SJCRH30 (cell line): ENCODE measurements around the gene GRID1. TPM values are rescaled to one million over a fixed set of nuclear protein-coding genes. Genes with fewer than 3 reads are reported as not detected.

Source experiments
- DNase-seq, 2 experiments: peaks; one replicate each; pipeline ENCODE4 v3.0.0-alpha.2; 2015 to 2020
- H3K27ac ChIP-seq: fragments of 250-450 bp; sonication (Bioruptor Pico); 2 replicates; pipeline ENCODE4 v1.5.1; 2020; ENCODE audit warnings: mild to moderate bottlenecking, moderate library complexity
- H3K27me3 ChIP-seq: fragments of 250-450 bp; sonication (Bioruptor Pico); 2 replicates; pipeline ENCODE4 v1.5.1; 2020; ENCODE audit warnings: mild to moderate bottlenecking, moderate library complexity
- H3K36me3 ChIP-seq: fragments of 250-450 bp; sonication (Bioruptor Pico); 2 replicates; pipeline ENCODE4 v1.5.1; 2020; ENCODE audit warnings: mild to moderate bottlenecking, moderate library complexity
- H3K4me1 ChIP-seq: fragments of 250-450 bp; sonication (Bioruptor Pico); 2 replicates; pipeline ENCODE4 v1.5.1; 2020; ENCODE audit warnings: mild to moderate bottlenecking, moderate library complexity
- H3K4me3 ChIP-seq: fragments of 250-450 bp; sonication (Bioruptor Pico); 2 replicates; pipeline ENCODE4 v1.5.1; 2020; ENCODE audit warnings: mild to moderate bottlenecking, moderate library complexity
- H3K9me3 ChIP-seq: fragments of 250-450 bp; sonication (Bioruptor Pico); replicated peaks from 2 replicates; pipeline ENCODE4 v1.5.1; 2020; ENCODE audit warnings: mild to moderate bottlenecking, moderate library complexity
- total RNA-seq: library from RNA; depleted of rRNA; stranded (reverse); fragments of >200 nt; shearing (Covaris generic); gene quantifications from 2 replicates; pipeline ENCODE4 v1.2.3, GENCODE V29; 2014

GRID1 gene
- total RNA-seq, 1 experiment from 2014 or later, result not detected

DNA sequence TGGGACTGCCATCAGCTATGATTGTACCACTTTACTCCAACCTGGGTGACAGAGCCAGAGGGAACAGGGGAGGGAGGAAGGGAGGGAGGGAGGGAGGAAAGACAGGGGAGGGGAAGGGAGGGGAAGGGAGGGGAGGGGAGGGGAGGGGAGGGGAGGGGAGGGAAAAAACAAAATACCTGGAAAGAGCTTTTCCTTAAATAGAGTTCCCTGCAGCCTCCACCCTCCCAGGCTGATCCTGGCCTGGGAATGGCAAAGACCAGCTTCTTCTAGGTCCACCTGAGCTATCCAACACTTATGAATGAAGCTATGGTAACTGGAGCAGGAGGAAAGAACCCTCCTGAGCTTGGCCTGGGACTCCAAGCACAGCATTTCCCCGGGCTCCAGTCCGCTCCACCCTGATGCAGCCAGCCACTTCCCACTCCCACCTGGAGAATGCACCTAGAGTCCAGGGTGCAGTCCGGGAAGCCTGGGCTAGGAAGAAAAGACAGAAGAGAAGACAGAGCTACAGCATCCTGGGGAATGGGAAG lies 66.1 kb downstream of the GRID1 start:
- DNase-seq, result no peak
- no peaks in the 10 kb centered on the region for H3K36me3 ChIP-seq
- H3K9me3 ChIP-seq, result no peaks in the 10 kb centered on the region
- no peaks in the 10 kb centered on the region for H3K27me3 ChIP-seq
- H3K4me3 ChIP-seq, result no peak overlapping the region
- H3K27ac ChIP-seq, result no peak overlapping the region
- H3K4me1 ChIP-seq, result no peaks in the 10 kb centered on the region

DNA sequence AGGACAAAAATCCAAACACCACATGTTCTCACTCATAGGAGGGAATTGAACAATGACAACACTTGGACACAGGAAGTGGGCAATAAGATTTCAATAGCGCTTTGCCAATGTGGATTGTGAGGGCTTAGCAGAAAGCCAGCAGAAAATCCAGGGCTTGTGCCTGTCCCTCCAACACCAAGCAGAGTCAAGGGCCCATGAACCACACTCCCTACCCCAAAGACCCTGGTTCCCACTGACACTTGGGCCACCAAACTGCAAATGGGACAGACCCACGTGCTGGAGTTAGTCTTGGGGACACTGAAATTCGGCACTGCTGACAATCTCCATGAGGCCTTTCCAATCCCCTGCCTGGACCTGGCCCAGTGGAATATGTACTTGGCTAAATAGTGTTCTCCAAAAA lies 67.0 kb downstream of the GRID1 start:
- no peaks in the 10 kb centered on the region for H3K9me3 ChIP-seq
- no peaks in the 10 kb centered on the region for H3K4me1 ChIP-seq
- H3K27ac ChIP-seq, result no peak overlapping the region
- H3K36me3 ChIP-seq, result no peaks in the 10 kb centered on the region
- H3K27me3 ChIP-seq, result no peaks in the 10 kb centered on the region
- no peak overlapping the region for H3K4me3 ChIP-seq
- no peak for DNase-seq

DNA sequence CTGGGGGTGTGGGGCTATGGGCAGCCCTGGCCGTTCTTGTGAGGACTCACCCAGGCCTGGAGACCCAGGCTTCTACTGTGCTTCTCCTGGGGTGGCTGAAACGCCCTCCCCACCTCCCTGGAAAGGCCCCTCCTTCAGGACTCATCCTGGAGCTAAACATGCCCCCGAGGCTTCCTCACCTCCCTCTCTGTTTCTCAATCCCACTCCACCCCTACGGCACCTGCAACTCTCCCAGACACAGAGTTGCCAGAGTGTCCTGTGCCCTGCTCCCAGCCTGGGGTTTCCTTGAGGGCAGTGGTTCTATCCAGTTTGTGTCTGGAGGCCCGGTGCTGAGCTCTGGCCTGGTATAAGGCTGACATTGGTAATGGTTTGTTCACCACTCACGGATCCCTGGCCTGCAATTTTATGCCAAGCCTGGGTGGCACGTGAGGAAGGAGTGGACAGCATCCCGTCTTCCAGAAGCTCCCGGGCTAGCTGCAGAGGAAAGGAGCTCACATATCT lies 68.0 kb downstream of the GRID1 start:
- no peaks in the 10 kb centered on the region for H3K36me3 ChIP-seq
- no peak for DNase-seq

DNA sequence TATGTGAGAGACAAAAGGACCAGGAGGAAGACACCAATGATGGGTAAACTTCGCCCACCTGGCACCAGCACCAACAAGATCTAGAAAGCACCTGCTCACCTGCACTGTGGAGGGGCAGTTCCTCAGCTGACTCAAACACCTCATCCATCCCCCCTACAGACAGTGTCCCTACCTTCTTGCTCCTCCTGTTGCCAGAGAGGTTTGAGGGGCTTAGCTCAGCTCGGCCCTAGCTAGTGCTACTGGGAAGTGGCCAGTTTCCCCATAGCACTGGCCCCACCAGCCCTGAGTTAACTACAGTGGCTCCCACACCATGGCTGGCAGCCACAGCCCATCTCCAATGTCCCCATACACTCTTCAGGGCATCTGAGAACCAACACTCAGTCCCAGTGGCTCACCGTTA lies 70.8 kb downstream of the GRID1 start:
- H3K27ac ChIP-seq, result no peak overlapping the region
- no peaks in the 10 kb centered on the region for H3K9me3 ChIP-seq
- H3K4me1 ChIP-seq, result no peaks in the 10 kb centered on the region
- no peaks in the 10 kb centered on the region for H3K27me3 ChIP-seq
- H3K4me3 ChIP-seq, result no peak overlapping the region
- DNase-seq, result no peak
- H3K36me3 ChIP-seq, result no peaks in the 10 kb centered on the region

More for the DNA sequence above, 68.0 kb downstream of the GRID1 start:
- no peaks in the 10 kb centered on the region for H3K4me1 ChIP-seq
- H3K27ac ChIP-seq, result no peak overlapping the region
- no peak overlapping the region for H3K4me3 ChIP-seq
- H3K27me3 ChIP-seq, result no peaks in the 10 kb centered on the region
- no peaks in the 10 kb centered on the region for H3K9me3 ChIP-seq

DNA sequence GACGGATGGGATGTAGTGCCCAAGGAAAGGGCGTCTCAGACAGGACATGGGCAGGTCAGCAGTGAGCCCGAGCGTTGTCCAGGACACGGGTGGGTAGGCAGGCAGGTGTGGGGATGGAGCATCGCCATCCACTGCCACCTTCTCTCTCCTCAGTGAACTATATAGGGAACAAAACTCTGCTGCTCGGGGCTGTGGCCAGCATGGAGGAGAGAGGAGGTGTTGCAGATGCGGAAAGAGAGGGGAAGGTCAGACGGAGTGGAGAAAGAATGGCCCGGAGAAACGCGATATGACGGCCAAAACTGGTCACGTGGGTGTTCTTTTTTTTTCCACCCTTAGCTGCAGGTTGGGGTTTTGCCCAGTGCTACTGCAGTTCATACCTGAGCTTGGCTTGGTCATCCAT lies 71.2 kb downstream of the GRID1 start:
- Histone ChIP-seq H3K4me1 (no peaks in the 10 kb centered on the region), H3K9me3 (no peaks in the 10 kb centered on the region), H3K36me3 (no peaks in the 10 kb centered on the region), H3K27me3 (no peaks in the 10 kb centered on the region), H3K27ac (no peak overlapping the region), H3K4me3 (no peak overlapping the region)
- DNase-seq, result no peak

DNA sequence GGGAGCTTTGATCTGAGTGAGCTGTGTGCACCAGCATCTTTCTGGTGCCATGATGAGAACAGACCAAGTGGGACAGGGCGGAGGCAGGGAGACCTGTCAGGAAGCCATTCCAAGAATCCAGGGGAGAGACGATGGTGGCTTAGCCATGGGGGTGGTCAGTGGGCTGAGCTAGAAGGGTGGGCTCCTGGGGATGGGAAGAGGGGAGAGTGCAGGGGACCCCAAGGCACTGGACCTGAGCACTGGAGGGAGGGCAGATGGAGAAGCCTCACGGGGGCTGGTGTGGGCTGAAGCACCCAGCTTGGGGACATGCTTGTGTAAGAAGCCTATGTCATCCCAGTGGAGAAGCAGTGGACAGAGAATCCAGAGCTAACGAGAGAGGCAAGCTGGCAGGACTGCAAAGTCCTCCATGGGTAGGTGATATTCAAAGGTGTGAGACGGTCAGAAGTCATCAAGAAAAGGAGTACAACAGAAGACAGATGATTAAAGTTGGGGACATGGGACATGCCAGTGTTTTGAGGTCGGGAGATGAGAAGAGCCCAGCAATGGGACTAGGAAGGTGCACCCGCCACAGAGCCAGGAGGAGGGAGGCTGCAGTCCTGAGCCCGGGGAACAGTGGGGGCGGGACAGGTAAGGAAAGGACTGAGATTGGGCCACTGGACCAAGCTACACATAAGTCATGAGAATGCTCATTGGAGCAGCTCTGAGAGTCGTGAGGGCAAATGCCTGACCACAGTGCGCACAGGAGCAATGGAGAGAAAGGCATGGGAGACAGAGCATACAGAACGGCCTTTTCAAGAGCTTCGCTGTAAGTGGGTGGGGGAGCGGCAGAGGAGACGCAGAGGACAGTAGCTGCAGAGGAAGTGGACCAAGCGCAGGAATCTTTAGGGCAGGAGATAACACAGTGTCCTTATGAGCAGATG lies 72.0 kb downstream of the GRID1 start:
- H3K36me3 ChIP-seq, result no peaks in the 10 kb centered on the region
- H3K4me1 ChIP-seq, result no peaks in the 10 kb centered on the region
- DNase-seq, result no peak
- no peaks in the 10 kb centered on the region for H3K9me3 ChIP-seq
- no peak overlapping the region for H3K27ac ChIP-seq
- no peak overlapping the region for H3K4me3 ChIP-seq
- no peaks in the 10 kb centered on the region for H3K27me3 ChIP-seq

DNA sequence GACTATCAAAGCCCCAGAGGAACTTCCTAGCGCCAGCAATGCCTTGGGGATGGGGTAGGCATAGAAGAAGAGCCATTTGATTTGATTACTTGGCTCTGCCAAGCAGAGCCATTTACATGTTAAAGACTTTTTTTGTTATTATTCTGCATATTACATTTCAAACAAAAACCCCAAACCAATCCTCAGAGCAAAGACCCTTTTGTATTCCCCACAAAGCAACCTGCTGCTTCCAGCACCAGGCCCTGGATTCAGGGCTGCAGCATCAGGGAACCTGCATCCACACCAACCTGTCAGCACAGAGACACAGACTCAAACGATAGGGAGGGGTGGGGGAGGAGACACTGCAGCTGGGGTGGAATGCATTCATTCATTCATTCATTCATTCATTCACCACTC lies 73.2 kb downstream of the GRID1 start:
- Histone ChIP-seq H3K36me3 (no peaks in the 10 kb centered on the region), H3K4me1 (no peaks in the 10 kb centered on the region), H3K27ac (no peak overlapping the region), H3K4me3 (no peak overlapping the region), H3K27me3 (no peaks in the 10 kb centered on the region), H3K9me3 (no peaks in the 10 kb centered on the region)
- no peak for DNase-seq

DNA sequence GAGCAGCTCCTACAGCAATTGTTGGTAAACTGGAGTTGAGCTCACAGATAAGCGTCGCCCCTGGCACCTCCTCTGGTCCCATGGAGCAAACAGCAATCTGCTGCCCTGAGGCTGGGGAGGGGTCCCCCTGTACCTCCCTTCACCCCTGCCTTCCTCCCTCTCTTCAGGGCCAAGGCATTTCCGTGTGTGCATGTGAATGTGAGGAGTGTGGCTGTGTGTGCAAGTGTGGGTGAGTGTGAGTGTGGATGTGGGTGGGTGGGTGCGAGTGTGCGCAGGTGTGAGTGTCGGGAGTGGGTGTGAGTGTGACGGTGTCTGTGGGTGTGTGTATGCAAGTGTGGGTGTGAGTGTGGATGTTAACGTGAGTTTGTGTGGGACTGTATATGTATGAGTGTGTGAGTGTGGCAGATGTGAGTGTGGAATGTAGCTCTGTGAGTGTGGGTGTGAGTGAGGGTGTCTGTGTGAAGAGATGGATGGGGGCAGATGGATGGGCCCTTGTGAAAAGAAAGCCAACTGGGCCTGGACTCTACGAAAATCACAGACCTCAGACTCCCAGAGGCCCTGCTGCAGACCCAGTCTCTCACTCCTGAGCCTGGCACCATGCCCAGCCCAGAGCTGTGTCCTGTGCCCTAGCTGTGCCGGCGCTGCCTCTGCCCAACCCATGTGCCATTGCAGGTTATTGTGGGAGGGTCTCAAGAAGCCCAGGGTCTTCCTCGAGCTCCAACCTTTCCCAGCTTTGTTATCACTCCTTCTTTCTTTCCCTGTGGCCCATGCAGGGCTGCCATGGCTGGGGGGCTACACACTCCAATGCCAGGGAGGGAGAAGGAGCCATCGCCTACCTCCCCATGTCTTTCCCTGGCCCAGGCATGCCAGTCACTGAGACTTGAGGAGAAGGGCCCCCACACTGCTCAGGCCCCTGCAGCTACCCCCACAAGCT lies 73.9 kb downstream of the GRID1 start:
- H3K4me1 ChIP-seq, result no peaks in the 10 kb centered on the region
- H3K36me3 ChIP-seq, result no peaks in the 10 kb centered on the region
- no peak overlapping the region for H3K27ac ChIP-seq
- no peaks in the 10 kb centered on the region for H3K9me3 ChIP-seq
- DNase-seq, result no peak
- H3K27me3 ChIP-seq, result no peaks in the 10 kb centered on the region
- H3K4me3 ChIP-seq, result no peak overlapping the region

DNA sequence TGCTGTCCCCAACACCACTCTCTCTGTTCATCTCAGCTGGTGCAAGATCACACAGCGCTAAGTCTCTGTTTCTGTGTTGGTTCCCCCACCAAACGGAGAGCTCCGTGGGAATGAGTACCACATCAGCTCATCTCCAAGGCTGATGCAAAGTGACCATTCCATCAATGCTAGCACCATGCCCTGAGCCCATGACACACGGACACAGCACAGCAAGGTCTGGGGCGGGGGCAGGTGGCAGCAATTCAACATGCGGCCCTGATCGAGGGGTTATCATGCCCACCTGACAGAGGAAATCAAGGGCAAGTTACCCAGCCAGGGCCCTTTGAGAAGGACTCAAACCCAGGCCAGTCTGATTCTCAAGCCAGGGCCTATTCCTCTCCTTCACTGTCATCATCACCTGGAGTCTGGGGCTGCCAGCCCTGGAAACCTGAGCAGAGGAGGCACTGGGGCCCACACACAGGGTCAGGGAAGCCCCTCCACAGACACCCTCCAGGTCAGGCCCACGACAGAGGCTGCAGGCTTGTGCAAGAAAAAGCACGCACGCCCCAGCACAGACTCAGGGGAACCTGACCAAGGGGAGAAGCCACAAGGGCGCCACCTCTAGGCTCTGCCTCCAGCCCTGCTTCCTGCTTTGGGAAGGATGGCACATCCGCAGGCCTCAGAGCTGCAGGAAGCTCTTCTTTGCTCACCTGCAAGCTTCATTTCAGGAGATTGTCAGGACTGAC lies 74.8 kb downstream of the GRID1 start:
- H3K27ac ChIP-seq, result no peak overlapping the region
- no peak overlapping the region for H3K4me3 ChIP-seq
- no peaks in the 10 kb centered on the region for H3K9me3 ChIP-seq
- H3K4me1 ChIP-seq, result no peaks in the 10 kb centered on the region
- H3K27me3 ChIP-seq, result no peaks in the 10 kb centered on the region
- H3K36me3 ChIP-seq, result no peaks in the 10 kb centered on the region
- DNase-seq, result no peak

DNA sequence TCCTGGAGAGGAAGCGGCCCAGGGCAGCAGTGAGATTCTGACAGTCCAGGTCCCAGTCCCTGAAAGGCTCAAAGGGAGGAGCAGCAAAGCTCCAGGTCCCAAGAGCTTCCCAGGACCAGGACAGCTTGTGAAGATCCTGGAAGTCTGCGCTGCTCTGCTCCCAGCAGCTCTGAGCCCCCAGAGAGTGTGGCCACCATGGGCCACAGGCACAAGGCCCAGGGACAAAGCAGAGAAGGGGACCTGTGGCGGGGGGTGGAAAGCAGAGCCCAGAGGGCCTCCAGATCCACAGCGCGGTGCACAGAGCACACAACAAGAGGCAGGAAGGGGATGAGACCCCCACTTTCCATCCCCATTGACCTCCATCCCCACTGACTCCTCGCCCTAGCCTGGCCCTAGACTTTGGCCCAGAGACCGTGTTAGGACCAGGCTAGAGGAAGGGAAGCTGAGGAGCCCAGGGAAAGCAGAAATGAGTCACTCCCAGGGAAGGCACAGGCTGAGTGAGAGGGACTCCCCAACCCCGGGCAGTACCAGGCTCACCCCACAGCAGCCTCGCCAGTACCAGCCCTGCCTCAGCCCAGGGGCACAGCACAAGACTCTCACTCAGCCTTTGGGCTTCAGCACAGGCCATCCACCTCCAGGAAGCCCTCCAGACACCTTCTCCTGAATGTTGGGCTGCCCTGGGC lies 75.5 kb downstream of the GRID1 start:
- Histone ChIP-seq H3K9me3 (no peaks in the 10 kb centered on the region), H3K4me1 (no peaks in the 10 kb centered on the region), H3K36me3 (no peaks in the 10 kb centered on the region), H3K27me3 (no peaks in the 10 kb centered on the region), H3K27ac (no peak overlapping the region), H3K4me3 (no peak overlapping the region)
- DNase-seq, result no peak

DNA sequence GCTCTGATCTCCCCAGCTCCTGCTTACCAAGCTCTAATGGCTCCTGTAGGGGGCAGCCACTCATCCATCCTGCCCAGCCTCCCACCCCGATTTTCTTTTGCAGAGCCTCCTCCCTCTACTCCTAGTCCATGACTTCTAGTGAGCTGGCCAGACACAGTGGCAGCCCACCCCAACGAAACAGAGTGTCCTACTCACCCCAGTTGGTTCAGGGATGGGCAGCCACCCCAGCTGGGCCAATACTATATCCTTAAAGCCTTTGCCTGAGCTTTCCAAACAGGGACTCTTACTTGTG lies 77.1 kb downstream of the GRID1 start:
- Histone ChIP-seq H3K9me3 (no peaks in the 10 kb centered on the region), H3K27me3 (no peaks in the 10 kb centered on the region), H3K4me3 (no peak overlapping the region), H3K36me3 (no peaks in the 10 kb centered on the region), H3K4me1 (no peaks in the 10 kb centered on the region), H3K27ac (no peak overlapping the region)
- DNase-seq, result no peak

DNA sequence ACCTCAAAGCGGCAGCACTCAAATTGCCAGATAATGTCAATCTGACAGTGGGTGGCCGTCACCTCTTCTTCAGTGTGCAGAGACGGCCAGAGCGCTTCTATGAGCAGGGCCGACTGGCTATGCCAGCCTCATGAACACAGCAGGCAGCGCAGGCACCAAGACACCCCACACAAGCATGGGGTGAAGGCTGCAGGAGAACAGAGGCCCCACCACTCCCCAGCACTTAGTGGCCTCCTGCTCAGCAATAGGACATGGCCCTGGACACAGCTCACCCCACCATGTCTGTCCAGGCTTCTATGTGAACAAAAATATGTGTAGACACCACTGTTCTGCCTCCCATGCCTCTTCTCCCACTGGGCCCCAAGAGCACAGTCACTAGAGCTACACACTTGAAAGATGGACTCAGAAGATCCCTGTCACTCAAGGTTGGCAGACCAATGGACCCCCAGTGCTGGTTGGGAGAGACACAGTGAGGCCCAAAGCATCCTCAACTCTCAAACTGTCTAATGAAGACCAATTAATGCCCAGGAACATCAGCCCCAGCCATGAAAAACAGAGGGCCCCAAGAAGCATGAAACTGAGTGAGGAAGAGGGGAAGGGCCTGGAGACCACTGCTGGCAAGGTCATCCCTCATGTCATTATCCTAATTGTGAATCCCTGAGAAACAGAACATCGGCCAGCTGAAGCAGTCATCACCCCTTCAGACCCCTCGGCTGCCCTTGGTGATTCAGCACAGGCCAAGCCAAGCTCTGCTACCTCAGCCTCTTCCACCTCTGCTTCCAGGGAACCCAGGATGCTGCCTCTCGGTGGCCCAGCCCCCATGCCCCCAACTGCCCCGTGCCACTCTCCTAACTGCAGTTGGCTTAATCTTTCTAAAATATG lies 77.7 kb downstream of the GRID1 start:
- no peak overlapping the region for H3K4me3 ChIP-seq
- H3K27me3 ChIP-seq, result no peaks in the 10 kb centered on the region
- H3K27ac ChIP-seq, result no peak overlapping the region
- H3K4me1 ChIP-seq, result no peaks in the 10 kb centered on the region
- DNase-seq, result no peak
- H3K36me3 ChIP-seq, result no peaks in the 10 kb centered on the region
- no peaks in the 10 kb centered on the region for H3K9me3 ChIP-seq

DNA sequence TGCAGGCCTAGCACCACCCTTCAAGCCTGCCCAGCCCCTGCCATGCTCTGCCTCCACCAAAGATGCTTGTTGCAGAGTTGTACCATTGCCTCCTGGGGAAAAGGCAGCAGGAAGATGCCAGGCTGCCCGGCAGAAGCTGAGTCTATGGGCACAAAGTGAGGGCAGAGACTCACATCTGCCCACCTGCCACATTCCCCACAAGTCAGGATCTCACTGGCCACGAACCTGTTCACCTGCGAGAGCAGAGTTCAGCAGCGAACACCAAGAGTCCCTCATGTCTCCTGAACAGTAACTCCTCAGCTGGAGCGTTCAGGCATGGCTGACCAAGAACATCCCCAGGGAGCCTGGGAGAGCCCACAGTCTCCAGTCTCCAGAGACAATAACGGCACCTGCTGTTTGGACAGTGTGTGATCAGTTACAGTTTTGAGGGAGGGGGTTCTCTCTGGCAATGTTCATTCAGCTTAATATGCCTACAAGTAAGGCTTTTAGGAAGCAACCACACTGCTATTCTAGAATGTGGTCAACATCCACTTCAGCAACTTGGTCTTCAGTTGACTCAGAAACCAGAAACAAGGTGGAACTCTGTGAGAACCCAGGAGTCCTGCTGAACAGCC lies 78.5 kb downstream of the GRID1 start:
- DNase-seq, result no peak
- no peaks in the 10 kb centered on the region for H3K9me3 ChIP-seq
- H3K27ac ChIP-seq, result no peak overlapping the region
- no peaks in the 10 kb centered on the region for H3K4me1 ChIP-seq
- no peaks in the 10 kb centered on the region for H3K27me3 ChIP-seq
- H3K4me3 ChIP-seq, result no peak overlapping the region
- H3K36me3 ChIP-seq, result no peaks in the 10 kb centered on the region
